HEK293T (cell line): ENCODE data around the gene TREX2.

ENCODE experiments used
- FOXA1 ChIP-seq: fragments of 450-650 bp; IDR thresholded peaks from 2 replicates; pipeline ENCODE4 v1.6.1; 2016; ENCODE audit warnings: mild to moderate bottlenecking
- FOXM1 ChIP-seq: fragments of 450-650 bp; IDR thresholded peaks from 2 replicates; pipeline ENCODE4 v1.6.1; 2017; ENCODE audit warnings: mild to moderate bottlenecking, borderline replicate concordance
- PKNOX1 ChIP-seq: fragments of 450-650 bp; IDR thresholded peaks from 2 replicates; pipeline ENCODE4 v1.6.1; 2016
- SP1 ChIP-seq: fragments of 450-650 bp; IDR thresholded peaks from 2 replicates; pipeline ENCODE4 v1.6.1; 2017

- TF ChIP-seq FOXM1 (no peak), PKNOX1 (no peak), FOXA1 (no peak), SP1 (no peak)
Observed at GRCh38 chrX:153433781-153434285, 12.0 kb downstream of the TREX2 start.
